PC-9 (cell line): ENCODE data around the gene ITGB6. TPM values are rescaled to one million over a fixed set of nuclear protein-coding genes. Genes with fewer than 3 reads are reported as not detected.
A peak's percentile ranks its signal among the peaks of the same experiment; 100 is the strongest.

Source experiments
- BruUV-seq: library from RNA; stranded (reverse); fragments of 400-500 nt; replicated peaks from 2 replicates; lab custom pipeline; 2021; lab: Mats Ljungman, UMichigan
- CTCF ChIA-PET: fragments of 300-600 bp; sonication (Branson Sonifier 250); formaldehyde crosslinking; loops from one replicate; lab custom pipeline; 2022; ENCODE audit warnings: antibody characterized with exemption; lab: Charles Lee
- POLR2A ChIA-PET: fragments of 300-600 bp; sonication (Branson Sonifier 250); formaldehyde crosslinking; loops from one replicate; lab custom pipeline; 2022; ENCODE audit warnings: antibody characterized with exemption; ENCODE audit not compliant: unreplicated experiment; lab: Charles Lee
- DNase-seq, 2 experiments: peaks; one replicate each; pipeline versions ENCODE4 v3.0.0 to v3.0.0-alpha.2; 2015 to 2022; ENCODE audit warnings: mixed read lengths in 1 of 2
- H2AFZ ChIP-seq: fragments of 200-600 bp; sonication (generic); 2 replicates; pipeline ENCODE4 v1.8.1; 2017; ENCODE audit warnings: antibody characterized with exemption
- H3F3A ChIP-seq: fragments of 200-600 bp; sonication (generic); 2 replicates; pipeline ENCODE4 v1.8.1; 2017; ENCODE audit warnings: antibody characterized with exemption, mild to moderate bottlenecking, low read depth; ENCODE audit not compliant: insufficient read depth
- H3K27ac ChIP-seq: fragments of 200-600 bp; sonication (generic); 2 replicates; pipeline ENCODE4 v1.6.1; 2016; ENCODE audit warnings: mixed run types
- H3K27me3 ChIP-seq: fragments of 200-600 bp; sonication (generic); 2 replicates; pipeline ENCODE4 v1.6.1; 2016; ENCODE audit warnings: low read depth, mixed run types; ENCODE audit not compliant: insufficient read depth
- H3K36me3 ChIP-seq: fragments of 200-600 bp; sonication (generic); 2 replicates; pipeline ENCODE4 v1.6.1; 2016; ENCODE audit warnings: low read depth, mixed run types
- H3K4me1 ChIP-seq: fragments of 200-600 bp; sonication (generic); replicated peaks from 2 replicates; pipeline ENCODE4 v1.6.1; 2016; ENCODE audit warnings: mixed run types; ENCODE audit not compliant: insufficient read depth
- H3K4me2 ChIP-seq: fragments of 200-600 bp; sonication (generic); 2 replicates; pipeline ENCODE4 v1.6.1; 2017; ENCODE audit warnings: mixed run types
- H3K4me3 ChIP-seq: fragments of 200-600 bp; sonication (generic); 2 replicates; pipeline ENCODE4 v1.6.1; 2016; ENCODE audit warnings: mixed run types
- H3K79me2 ChIP-seq: fragments of 200-600 bp; sonication (generic); 2 replicates; pipeline ENCODE4 v1.6.1; 2017; ENCODE audit warnings: low read depth, mixed run types
- H3K9me2 ChIP-seq: fragments of 200-600 bp; sonication (generic); 2 replicates; pipeline ENCODE4 v1.8.1; 2017; ENCODE audit warnings: mild to moderate bottlenecking; ENCODE audit not compliant: insufficient read depth
- H3K9me3 ChIP-seq: fragments of 200-600 bp; sonication (generic); 2 replicates; pipeline ENCODE4 v1.8.1; 2016; ENCODE audit warnings: low read depth; ENCODE audit not compliant: insufficient read depth
- H4K20me1 ChIP-seq: fragments of 200-600 bp; sonication (generic); 2 replicates; pipeline ENCODE4 v1.8.1; 2017; ENCODE audit not compliant: insufficient read depth
- EZH2 ChIP-seq: fragments of 200-600 bp; sonication (generic); IDR thresholded peaks from 2 replicates; pipeline ENCODE4 v1.8.0; 2017; ENCODE audit warnings: antibody characterized with exemption, low read depth
- intact Hi-C: fragments of 100-400 bp; cut with micrococcal nuclease; formaldehyde crosslinking; loops from one replicate; pipeline ENCODE4 v1.10.0; 2022; ENCODE audit not compliant: unreplicated experiment
- total RNA-seq: library from RNA; stranded (reverse); gene quantifications from 2 replicates; pipeline ENCODE4 v1.2.3, GENCODE V29; 2021
- TF ChIP-seq, protein P1 (sequence below): fragments of 200-600 bp; sonication (generic); conservative IDR thresholded peaks from 2 replicates; pipeline ENCODE4 v1.6.1; 2017; ENCODE audit warnings: mixed run types, antibody characterized with exemption, mild to moderate bottlenecking, moderate library complexity

ITGB6 gene
- total RNA-seq, 1 experiment from 2014 or later = 24.3 TPM

DNA sequence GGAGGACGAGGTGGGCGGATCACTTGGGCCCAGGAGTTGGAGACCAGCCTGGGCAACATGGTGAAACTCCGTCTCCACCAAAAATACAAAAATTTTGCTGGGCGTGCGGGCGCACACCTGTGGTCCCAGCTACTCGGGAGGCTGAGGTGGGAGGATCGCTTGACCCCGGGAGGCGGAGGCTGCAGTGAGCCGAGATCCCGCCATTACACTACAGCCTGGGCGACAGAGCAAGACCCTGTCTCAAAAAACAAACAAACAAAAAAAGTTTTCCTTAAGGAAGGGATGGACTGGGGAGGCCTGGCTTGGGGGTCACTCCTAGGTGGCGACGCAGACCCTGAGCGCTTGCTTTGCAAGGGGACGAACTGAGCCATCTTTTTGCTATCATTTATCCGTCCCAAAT is 138.5 kb downstream of the ITGB6 start:
- Histone ChIP-seq H3K9me3 (no peaks in the 10 kb centered on the region), H3K9me2 (no peaks in the 10 kb centered on the region), H3K4me3 (no peak overlapping the region), H3K36me3 (no peaks in the 10 kb centered on the region), H4K20me1 (no peaks in the 10 kb centered on the region), H3K4me2 (peak overlapping the region; percentile 77), H2AFZ (no peak overlapping the region), H3K27me3 (no peaks in the 10 kb centered on the region), H3K79me2 (no peaks in the 10 kb centered on the region), H3K4me1 (no peaks in the 10 kb centered on the region), H3K27ac (no peak overlapping the region), H3F3A (no peaks in the 10 kb centered on the region)
- POLR2A ChIA-PET = no interaction called here
- CTCF ChIA-PET = no interaction called here
- DNase-seq = no peak
- intact Hi-C loops = no loop called here
- BruUV-seq = no TSS peak
- no peak for TF ChIP-seq EZH2
- TF ChIP-seq, protein P1, sequence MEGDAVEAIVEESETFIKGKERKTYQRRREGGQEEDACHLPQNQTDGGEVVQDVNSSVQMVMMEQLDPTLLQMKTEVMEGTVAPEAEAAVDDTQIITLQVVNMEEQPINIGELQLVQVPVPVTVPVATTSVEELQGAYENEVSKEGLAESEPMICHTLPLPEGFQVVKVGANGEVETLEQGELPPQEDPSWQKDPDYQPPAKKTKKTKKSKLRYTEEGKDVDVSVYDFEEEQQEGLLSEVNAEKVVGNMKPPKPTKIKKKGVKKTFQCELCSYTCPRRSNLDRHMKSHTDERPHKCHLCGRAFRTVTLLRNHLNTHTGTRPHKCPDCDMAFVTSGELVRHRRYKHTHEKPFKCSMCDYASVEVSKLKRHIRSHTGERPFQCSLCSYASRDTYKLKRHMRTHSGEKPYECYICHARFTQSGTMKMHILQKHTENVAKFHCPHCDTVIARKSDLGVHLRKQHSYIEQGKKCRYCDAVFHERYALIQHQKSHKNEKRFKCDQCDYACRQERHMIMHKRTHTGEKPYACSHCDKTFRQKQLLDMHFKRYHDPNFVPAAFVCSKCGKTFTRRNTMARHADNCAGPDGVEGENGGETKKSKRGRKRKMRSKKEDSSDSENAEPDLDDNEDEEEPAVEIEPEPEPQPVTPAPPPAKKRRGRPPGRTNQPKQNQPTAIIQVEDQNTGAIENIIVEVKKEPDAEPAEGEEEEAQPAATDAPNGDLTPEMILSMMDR = no peak

DNA sequence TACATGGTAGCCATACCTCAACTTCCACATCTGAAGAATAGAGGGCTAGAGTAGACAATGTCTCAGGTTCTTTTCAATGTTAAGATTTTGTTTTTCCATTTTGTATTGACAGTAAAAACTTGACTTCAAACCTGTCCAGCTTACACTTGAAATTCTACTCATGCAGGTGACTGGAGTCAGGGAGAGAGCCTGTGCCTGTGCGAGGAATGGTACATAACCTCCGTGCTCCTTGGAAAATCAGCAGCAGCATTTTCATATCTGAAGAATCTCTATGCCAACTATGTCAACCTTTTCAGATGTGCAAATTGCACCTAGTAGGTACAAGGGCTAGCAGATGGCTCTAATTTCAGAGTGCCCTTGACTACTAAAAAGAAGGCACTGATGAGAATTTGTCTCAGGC is 139.8 kb downstream of the ITGB6 start:
- Histone ChIP-seq H3K4me1 (no peaks in the 10 kb centered on the region), H3K9me3 (no peaks in the 10 kb centered on the region)

DNA sequence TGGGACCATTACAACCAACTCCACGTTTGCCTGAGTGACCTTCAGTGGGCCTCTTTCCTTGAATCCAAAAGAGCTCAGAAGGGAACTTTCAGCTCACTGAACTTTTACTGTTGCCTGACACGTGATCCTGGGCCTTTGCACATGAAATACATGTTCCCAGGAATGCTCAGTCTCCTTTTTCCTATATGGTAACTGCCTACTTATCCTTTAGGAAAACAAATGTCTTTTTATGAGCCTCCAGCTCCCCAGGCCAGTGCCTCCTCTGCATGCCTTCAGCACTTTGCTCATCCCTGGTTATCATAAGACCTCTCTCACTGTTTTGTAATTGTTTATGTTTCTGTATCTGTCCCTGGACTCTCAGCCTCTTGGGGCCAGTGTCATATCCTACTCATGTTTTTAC is 142.7 kb downstream of the ITGB6 start:
- no peaks in the 10 kb centered on the region for H3F3A ChIP-seq
- ChIA-PET POLR2A (no interaction called here), CTCF (no interaction called here)
- TF ChIP-seq, protein P1 = no peak
- TF ChIP-seq EZH2 = no peak
- no peak overlapping the region for H3K4me3 ChIP-seq
- no peak for DNase-seq
- H3K27me3 ChIP-seq = no peaks in the 10 kb centered on the region
- no peak overlapping the region for H2AFZ ChIP-seq
- no peaks in the 10 kb centered on the region for H3K9me2 ChIP-seq
- no peaks in the 10 kb centered on the region for H3K9me3 ChIP-seq
- no peaks in the 10 kb centered on the region for H4K20me1 ChIP-seq
- no peaks in the 10 kb centered on the region for H3K36me3 ChIP-seq
- intact Hi-C loops = no loop called here
- no peak overlapping the region for H3K27ac ChIP-seq
- BruUV-seq = no TSS peak
- no peak overlapping the region for H3K4me2 ChIP-seq
- H3K79me2 ChIP-seq = no peaks in the 10 kb centered on the region
- no peaks in the 10 kb centered on the region for H3K4me1 ChIP-seq

More for the DNA sequence above, 139.8 kb downstream of the ITGB6 start:
- Histone ChIP-seq H3K9me2 (no peaks in the 10 kb centered on the region), H3K27me3 (no peaks in the 10 kb centered on the region), H4K20me1 (no peaks in the 10 kb centered on the region), H3K79me2 (no peaks in the 10 kb centered on the region), H3K4me3 (no peak overlapping the region), H2AFZ (no peak overlapping the region), H3K27ac (no peak overlapping the region), H3K4me2 (no peak overlapping the region), H3F3A (no peaks in the 10 kb centered on the region), H3K36me3 (no peaks in the 10 kb centered on the region)
- ChIA-PET CTCF (no interaction called here), POLR2A (no interaction called here)
- no TSS peak for BruUV-seq
- intact Hi-C loops = no loop called here
- TF ChIP-seq EZH2 = no peak
- TF ChIP-seq, protein P1 = no peak
- DNase-seq = no peak
